GM19324 (cell line): ENCODE measurements around the gene YARS2.
"Not testable (repeated sequence)": the region's sequence is repeated elsewhere in the genome, so short reads cannot be mapped to it uniquely, and the experiment has no call there.

ENCODE experiments used
- ATAC-seq: cut with Tn5 transposase; IDR thresholded peaks from one replicate; pipeline ENCODE4 v1.9.1; 2021; ENCODE audit warnings: mild to moderate bottlenecking, moderate library complexity; ENCODE audit not compliant: unreplicated experiment, low FRiP score

Gene YARS2

DNA sequence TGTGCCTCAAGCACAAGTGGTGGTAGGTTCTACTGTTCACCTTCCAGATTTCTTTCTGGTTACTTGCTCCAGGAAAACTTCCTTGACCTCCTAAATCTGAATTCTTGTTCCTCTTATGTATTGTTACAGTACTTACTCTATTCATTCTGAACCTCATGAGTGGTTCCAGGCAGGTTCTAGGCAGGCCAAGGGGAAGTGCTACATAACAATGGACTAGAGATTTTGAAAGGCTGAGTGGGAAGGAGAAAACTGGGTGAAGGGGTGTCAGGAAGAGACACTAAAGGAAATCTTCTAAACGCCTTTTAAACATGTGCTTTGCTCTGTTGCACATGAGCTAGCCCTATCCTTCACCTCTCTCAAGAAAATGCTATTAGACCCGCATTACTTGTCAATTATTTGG, 1.6 kb downstream of the YARS2 start:
- no peak for ATAC-seq

DNA sequence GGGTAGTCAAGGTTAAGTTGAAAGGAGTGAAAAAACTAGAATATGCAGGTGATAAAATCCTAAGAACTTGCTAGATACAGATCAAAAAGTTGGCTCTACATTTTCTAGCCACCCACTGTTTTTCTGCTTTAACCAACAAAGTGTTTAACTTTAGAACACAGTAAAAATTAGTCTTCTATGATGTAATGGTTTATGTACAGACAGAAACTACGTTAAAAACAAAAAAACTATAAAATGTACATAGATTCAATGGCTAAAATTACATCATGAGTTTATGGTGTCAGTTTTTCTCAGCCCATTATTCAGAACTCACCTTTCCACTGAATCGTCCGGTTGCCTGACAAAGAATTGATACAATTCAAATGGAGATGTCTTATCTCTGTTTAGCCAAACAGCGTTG, 2.1 kb downstream of the YARS2 start:
- ATAC-seq: no peak

DNA sequence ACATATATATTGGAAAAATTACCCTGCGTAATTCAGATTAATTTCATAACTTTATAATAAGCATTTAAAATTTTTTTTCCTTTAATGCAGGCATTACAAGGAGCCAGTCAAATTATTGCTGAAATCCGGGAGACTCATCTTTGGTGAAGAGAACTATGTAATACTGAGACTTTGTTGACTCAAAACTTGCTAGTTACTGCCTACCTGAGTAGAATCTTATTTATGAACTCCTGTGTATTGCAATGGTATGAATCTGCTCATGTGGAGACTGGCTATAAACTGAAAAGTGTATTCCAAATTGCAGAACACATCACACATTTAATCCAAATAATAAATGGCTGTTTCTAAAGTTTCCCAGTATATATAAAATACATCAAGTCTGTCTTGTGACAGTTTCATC, 12.4 kb downstream of the YARS2 start:
- no peak for ATAC-seq

DNA sequence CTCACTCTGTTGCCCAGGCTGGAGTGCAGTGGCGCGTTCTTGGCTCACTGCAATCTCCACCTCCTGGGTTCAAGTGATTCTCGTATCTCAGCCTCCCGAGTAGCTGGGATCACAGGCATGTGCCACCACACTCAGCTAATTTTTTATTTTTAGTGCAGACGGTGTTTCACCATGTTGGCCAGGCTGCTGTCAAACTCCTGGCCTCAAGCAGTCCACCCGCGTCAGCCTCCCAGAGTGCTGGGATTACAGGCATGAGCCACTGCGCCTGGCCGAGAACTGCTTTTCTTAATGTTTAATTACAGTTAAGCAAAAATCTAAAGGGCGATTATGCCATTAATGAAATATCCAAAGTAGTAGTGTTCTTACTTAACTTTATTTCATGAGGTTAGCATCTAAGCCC, 13.6 kb downstream of the YARS2 start:
- ATAC-seq: no peak

DNA sequence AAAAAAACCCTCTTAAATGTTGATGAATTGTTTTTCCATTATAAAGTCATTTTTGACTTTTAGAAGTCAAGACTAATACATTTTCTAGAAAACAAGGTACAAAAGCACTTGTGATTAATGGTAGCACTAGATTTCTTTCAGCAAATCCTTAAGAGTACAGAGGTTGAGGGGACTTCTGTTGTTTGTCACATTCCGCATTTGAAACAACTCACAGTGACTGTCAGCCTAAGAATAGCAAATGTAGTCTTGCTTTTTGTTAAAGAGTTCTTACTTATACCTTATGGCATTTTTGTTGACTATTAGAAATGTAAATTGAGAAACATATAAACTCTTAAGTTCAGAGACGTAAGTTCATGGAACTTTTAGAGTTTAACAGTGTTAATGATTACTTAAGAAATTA, 16.4 kb downstream of the YARS2 start:
- no peak for ATAC-seq

DNA sequence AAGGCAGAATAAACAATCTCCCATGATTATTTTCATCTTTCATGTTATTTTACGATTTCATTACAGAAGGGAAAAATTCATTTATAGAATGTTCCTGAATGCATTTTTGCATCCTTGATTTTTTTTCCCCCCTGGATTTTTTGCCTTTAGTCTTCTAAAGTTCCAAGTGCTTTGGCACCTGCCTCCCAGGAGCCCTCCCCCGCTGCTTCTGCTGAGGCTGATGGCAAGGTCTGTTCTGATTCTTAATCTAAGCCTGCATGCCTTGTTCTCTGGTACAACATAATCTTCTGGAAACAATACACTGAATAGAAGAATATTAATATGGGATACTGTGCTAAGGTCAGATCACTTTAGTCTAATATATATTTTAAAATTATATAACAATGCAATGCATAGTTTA, 18.0 kb downstream of the YARS2 start:
- ATAC-seq: no peak

DNA sequence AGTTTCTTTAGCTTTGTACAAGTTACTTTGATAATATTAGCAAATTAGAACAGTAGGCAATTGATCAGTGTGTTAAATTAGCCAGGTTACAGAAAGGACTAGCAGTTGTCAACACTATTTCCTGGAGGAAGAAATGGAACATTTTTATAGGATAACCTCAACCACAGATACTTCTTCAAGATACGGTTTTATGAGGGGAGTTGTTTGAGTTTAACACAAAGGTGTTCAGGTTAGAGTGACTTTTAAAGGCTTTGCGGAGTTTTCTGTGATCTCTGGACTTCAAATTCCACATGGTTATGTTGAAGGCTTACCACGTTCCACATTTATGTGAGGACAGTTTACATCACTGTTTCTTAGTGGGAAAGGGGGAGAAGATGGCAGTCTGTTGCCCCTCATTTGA, 19.3 kb downstream of the YARS2 start:
- no peak for ATAC-seq

DNA sequence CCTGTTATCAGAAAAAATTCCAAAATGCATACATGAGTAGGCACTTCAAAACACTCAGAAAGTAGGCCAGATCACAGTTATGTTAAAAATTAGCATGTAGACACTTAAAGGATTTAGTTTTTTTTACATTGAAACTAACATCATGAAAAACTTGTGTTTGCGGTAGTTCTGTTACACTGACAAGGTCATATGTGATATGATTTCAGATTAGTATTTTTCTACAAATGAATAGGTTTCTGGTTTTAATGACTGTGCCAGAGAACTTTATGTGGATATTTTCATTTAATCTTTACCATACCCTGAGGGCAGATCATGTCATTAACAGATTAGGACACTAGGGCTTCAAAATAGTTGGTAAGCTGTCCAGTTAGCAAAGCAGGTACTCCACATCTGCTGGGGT, 20.7 kb downstream of the YARS2 start:
- no peak for ATAC-seq

DNA sequence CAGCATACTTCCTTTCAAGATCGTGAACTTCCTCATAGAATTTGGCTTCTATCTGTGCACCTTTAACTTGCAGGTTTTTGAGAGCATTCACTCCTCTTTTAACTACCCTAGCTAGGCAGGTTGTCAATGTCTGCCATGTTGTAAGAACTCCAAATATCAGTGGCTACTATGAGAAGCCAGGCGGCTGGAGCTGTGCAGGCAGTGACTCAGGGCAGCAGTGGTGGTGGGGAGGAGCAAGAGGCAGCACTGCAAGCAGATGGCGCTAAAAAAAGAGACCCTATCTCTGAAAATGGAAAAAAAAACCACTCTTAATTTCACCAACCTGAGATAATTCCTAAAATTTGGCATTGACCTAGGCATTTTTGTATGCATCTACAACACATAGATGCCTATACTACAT, 28.5 kb downstream of the YARS2 start:
- ATAC-seq: no peak

DNA sequence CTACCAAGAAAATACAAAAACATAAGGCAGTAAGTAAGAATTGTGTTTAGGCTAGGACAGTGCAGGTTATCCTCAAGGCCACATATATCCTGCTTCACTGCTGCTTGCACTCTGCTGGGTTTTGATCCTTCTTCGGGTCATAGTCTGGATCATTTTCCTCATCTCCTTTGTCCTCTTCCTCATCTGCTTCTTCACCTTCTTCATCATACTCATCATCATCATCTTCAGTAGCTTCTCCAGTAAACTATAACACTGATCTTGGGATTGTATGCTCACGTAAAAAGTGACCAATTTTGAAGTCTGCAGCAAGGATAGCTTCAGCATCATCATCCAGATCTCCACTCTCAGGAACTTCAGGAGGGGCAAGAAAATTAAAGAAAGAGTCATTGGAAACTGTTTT, 29.4 kb downstream of the YARS2 start:
- no peak for ATAC-seq

DNA sequence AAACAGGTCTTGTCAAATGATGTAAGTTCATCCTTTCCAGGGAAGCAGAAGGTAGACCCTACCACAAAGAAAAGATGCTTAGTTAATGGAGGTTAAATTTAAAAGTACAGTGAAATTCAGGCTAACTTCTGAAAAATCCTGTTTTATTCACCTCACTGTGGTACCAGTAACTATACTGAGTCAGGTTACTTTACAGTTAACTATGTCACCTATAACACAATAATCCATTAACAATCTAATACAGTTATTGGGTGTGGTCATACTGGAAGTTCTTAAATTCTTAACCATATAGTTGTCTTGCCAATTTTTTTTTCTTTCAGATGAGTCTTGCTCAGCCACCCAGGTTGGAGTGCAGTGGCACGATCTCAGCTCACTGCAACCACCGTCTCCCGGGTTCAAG, 30.4 kb downstream of the YARS2 start:
- ATAC-seq: not testable (repeated sequence)

DNA sequence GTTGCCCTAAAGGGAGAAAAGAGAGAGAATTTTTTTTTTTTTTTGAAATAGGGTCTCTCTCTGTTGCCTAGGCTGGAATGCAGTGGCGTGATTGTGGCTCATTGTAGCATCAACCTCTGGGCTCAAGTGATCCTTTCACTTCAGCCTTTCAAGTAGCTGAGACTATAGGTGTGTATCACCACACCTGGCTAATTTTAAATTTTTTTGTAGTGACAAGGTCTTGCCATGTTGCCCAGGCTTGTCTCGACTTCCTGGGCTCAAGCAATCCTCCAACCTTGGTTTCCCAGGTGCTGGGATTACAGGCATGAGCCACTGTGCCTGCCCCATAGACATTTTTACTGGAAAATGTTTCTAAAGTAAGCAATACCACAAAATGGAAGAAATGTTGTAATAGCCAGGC, 36.8 kb downstream of the YARS2 start:
- ATAC-seq: no peak

DNA sequence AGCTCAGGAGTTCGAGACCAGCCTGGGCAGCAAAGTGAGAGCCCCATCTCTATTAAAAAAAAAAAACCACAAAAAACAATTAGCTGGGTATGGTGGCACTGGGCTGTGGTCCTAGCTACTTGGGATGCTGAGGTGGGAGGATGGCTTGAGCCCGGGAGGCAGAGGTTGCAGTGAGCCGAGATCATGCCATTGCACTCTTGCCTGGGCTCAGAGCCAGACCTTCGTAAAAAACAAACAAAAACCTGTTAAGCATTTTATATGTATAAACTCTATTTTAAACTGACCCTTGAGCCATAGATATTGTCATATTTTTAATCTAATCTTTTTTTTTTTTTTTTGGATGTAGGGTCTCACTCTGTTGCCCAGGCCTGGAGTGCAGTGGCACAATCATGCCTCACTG, 40.9 kb downstream of the YARS2 start:
- no peak for ATAC-seq

DNA sequence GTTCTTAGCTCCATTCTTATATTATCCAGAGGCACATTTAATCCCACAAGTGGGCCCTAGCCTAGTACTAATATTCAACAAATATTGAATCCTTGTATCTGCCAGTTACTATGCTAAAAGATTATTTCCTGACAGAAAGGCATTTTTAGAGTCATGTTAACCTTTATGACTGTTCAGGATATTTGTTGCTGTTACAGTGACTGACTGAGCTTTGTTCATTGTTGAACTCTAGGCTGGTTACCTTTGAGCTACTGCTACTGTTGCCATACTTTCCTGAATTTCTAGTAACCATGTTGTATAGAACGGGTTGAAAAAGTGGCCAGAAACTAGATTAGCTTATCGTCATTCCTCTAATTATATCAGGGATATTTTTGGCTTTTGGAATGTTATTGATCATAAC, 46.8 kb downstream of the YARS2 start:
- ATAC-seq: no peak

DNA sequence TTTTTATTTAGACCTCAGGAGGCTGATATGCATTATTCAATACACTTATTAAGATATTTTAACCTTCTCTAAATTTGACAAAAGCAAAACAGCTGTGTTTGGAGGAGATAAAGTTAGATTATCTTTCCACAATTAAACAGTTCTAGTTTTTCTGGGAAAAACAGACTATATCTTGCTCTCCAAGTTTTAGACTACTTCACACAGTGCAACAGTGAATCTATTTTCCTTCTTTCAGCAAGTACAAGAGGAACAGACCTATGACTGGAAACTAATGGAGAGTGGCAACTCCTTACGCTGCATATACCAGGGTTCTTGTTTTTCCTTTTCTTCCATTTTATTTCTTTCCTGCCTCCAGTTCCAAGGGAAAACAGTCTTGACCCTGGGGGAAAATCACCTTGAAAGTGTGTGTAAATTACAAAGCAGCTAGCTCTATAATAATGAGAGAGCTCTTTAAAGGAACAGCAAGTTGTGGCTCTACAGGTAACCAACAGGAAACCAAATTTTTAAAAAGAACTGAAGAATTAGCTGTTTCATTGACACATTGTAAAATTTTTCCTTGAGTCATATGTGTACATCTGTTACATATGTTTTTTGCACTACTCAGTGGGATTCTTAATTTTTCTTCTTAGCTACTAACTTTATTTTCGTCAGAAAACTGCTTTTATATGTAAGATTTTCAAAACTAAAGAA, 49.2 kb downstream of the YARS2 start:
- no peak for ATAC-seq

DNA sequence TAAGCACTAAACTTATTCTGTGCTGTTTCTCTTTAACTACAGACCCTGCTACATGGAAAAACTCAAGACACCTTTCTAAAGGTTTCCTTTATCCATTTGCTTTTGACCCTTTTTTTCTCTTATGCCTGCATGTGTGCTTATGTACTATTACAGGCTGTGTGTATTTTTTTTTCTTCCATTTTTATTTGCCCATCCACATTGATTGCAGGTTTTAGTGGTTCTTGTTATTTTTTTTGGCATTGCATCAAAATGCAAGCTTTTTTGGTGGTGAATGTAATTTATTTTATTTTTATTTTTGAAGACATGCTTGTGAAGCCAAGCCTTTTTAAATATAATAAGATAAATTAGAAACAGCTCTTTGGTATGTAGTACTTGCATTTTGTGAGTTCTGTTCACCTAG, 49.9 kb downstream of the YARS2 start:
- no peak for ATAC-seq

DNA sequence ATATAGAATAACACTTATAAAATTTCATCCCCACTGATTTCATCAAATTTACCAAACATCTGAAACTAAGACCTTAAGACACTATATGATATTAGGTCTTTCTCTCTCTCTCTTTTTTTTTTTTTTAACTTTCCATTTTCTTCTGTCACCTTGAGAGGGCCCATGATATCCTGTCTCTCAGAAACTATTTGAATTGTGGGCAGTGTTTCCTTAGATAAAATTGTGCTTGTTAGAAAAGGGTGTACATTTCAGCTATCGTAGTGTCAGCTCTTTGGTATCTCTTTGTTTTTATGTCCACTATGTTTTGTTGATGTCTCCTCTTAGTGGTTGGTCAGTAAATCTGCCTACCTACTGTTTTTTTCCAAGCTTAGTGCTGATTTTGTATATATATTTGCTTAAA, 52.8 kb downstream of the YARS2 start:
- no peak for ATAC-seq

DNA sequence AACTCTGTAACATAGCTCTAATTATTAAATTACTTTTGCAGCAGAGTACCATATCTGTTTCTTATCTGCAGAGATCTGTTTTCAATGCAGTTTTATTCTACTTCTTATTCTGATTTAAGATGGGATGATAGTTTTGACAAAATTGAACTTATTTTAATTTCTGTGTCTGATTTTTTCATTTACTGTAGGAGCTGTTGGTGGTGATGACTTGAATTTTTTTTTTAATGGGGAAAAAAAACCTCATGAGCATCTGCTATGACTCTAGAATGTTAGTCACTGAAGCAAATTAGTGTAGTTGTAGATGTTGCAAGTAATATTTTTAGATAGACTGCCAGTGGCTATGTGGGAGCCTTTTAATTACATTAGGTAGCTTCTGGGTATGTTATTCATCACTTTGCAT, 53.2 kb downstream of the YARS2 start:
- ATAC-seq: no peak

DNA sequence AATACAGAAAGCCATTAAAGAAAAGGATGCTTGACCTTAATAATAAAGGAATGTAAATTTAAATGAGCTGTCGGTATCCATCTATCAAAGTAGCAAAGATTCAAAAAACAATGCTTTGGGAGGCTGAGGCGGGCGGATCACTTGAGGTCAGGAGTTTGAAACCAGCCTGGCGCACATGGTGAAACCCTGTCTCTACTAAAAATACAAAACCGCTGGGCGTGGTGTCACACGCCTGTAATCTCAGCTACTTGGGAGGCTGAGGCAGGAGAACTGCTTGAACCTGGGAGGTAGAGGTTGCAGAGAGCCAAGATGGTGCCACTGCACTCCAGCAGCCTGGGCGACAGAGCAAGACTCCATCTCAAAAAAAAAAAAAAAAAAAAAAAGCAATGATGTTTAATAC, 56.3 kb downstream of the YARS2 start:
- not testable (repeated sequence) for ATAC-seq

DNA sequence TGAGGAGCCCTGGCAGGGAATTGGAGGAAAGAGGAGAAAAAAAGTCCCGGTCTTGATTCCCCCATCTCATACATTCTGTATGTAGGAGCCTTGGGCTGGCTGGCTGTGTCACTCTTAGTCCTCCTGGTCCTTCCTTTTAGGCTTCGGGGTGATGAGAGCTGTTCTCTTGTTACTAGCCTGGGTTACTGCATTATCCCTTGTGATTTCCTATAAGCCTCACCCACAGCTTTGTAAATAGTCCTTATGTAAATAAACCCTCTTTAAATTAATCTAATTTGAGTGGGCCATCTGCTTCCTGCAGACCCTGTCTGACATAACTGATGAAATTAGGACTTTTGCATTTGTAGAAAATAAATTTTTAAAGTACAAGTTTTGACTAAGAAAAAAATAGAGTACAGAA, 57.4 kb downstream of the YARS2 start:
- ATAC-seq: no peak

DNA sequence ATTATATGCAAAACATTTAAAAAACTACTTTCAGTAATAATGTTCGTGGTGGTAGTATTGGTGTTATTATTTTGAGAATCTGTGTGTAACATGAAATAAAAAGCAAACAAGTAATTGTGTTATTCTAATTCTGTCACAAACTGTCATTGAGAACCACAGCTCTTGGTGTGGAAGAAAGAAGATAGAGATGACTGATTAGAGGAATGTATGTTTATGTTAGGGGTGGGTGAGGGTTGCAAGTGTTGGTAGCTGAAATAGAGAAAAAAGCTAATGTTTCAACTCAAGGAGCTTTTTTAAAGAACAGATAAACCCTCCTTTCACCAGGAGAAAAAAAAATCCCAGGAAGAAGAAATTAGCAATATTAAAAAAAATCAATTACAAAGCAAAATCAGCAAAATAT, 58.3 kb downstream of the YARS2 start:
- ATAC-seq: no peak
